Measurements from ENCODE around the gene TOM1L2.
"Not testable (repeated sequence)": the region's sequence is repeated elsewhere in the genome, so short reads cannot be mapped to it uniquely, and the experiment has no call there.

Gene TOM1L2

DNA sequence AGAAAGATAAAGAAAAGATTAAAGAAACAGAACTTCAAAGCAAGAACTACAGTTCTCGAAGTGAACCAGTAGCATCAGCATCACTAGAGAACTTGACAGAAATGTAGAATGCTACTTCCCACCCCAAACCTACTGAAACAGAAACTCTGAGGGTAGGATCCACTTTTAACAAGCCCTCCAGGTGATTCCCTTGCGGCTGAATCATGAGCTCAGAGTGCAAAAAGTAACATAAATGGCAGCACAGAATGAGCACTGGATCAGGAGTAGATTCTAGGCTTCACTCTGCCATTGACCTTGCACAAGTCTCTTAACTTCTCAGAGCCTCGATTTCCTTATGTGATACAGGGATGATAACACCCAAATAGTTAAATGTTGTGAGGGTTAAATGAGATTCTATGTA, 5.8 kb downstream of the TOM1L2 start:
- DNase-seq, result peak; percentile 20

DNA sequence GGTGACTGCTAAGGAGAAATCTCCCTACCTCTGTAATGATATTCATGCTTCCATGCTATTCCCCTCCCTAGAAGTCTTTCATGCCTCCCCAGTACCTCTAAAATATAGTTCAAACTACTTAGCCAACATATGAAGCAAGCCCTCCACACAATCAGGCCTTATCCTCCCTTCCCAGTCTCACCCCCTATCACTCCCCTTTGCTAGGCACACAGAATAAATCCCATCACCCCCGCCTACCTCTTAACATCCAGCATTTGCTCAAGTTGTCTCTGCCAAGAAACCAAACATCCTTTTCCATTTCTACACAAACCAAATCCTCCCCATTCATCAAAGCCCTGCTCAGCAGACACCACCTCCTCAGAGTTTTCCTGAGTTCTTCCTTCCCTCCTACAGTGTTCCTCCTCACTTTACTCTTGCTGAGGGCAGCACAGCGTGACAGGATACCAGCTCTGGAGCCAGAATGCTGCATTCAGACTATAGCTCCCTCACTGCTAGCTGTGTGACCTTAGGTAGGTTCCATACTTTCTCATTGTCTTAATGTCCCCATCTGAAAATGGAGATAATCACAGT, 7.0 kb downstream of the TOM1L2 start:
- DNase-seq, result no peak

DNA sequence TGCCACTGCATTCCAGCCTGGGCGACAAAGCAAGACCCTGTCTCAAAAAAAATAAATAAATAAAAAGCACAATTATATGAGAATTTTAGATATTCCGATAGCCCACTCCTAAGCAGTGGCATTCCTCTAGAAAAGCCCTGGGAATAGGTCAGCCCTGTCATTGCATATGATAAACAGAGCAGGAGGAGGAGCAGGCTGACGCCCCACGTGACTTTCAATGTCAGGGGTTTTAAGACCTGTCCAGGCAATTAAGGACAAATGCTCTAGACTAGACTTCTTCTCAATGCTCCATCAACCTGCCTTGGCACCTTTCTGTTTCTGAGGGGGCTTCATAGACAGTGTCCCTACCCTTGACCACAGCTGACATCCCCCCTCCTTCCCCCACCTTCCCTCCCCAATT, 7.5 kb downstream of the TOM1L2 start:
- DNase-seq, result no peak

DNA sequence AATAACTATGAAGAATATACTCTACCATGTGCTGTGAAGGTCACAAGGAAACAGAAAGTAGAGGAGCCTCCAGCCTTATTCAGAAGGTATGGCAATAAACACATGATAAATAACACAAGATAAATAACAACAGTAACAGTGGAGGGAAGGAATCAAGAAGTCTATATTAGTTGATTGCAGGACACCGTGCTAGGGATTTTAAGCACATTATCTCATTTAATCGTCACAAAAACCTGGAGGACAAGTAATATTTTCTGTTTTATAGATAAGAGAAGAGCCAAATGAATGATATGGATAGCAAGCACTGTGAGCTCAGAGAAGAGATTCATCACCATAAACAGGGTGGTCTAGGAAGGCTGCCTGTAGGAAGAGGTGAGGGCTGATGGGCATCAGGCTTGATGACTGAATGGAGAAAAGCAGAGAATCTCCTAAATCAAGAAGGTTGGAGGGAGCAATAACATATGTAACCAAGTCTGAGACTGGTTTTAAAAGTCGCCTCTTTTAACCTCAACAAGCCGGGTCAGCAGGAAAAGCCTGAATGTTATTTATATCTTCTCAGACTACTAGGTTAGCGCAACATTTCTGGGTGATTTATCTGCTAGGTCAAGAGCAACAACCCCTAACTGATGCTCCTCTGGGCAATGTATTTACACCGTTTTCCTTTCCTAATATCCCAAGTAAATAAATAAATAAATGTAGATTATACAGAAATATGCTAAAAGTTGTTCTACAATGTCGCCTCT, 8.3 kb downstream of the TOM1L2 start:
- no peak for DNase-seq

DNA sequence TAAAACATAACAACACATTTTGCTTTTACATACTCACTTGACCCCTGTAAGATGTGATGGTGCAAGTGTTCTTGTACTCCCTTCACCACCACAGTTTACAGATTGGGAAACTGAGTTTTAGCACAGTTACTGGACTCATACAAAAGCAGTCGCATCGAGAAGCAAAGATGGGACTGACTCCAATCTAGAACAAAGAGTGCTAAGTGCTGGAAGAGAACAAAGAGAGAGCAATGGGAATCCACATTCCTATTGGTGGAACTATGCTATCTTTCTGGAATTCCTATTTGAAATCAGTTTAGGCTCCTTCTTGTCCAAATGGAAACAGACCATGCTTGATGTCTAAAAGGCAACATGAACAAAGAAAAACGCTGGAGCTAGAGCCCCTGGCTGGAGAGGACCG, 9.1 kb downstream of the TOM1L2 start:
- DNase-seq, result no peak

DNA sequence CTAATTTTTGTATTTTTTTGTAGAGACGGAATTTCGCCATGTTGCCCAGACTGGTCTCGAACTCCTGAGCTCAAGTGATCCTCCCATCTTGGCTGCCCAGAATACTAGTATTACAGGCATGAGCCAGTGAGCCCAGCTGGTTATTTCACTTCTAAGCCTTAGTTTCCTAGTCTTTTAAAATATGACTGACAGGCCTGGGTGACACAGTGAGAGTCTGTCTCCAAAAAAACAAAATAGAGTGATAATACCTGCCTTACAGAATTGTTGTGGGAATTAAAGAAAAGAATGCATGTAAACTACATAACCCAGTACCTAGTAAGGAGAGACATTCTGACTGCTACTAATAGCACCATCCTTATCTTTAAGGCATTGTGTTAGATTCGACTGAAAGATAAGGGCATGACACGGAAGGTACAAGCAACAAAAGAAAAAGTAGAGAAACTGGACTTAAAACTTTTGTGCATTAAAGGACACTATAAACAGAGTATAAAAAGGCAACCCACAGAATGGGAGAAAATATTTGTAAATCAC, 11.6 kb downstream of the TOM1L2 start:
- DNase-seq, result no peak

DNA sequence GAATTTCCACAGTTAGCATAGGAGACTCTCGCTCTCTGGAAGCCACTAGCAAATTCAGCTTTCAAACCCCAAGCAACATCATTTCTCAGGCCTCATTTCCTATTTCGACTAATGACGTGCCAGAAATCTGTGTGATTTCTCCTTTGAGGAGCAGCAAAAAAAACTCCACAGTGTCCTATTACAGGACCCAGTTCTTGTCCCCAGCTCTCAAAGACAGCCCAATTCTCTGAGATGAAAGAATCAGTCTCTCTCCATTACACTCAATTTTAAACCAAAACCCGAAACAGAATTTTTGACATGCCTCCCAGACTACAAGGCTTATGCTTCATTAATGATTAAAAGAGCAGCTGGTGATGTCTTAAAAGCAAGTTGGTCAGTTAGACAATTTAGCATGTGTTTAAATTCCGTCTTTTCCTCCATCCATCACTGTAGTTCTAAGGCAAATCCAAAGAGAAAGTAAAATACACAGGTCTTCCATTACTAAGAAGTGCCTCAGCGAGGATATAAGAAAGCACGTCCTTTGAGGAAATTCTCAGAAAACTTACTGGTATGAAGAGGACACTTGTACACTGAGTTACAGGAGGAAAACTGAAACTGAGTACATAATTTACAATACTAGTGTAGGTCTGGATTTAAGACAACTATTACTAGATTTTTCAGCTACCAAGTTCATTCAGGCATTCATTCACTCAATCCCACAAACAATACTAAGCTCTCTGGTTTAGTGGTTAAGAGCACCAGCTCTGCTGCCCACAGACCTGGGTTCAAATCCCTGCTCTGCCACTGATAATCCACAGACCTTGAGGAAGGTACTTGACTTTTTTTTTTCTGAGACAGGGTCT, 12.5 kb downstream of the TOM1L2 start:
- DNase-seq, result peak; percentile 27

DNA sequence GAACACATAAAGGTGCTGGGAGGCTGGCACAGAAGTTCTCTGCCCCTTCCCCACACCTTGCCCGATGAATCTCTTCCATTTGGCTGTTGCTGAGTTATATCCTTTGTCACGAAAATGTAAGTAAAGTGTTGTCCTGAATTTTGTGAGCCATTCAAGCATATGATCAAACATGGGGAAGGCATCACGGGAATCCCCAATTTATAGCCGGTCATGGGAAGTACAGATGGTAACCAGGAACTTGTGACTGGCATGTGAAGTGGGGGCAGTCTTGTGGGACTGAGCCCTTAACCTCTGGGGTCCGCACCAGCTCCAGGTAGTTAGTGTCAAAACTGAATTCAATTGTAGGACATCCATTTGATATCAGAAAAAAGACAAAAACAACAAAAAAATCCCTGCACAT, 13.2 kb downstream of the TOM1L2 start:
- DNase-seq, result no peak

DNA sequence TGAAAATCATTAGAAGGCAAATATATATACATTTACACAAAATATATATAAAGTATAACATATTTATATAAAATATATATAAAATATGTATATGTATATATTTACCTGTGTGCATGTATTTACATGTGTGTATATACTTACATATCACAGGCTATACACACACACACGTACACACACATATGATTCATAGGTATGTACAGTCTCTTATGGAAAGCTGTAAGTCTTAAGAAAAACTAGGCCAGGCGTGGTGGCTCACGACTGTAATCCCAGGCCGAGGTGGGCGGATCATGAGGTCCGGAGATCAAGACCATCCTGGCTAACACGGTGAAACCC, 14.7 kb downstream of the TOM1L2 start:
- no peak for DNase-seq

DNA sequence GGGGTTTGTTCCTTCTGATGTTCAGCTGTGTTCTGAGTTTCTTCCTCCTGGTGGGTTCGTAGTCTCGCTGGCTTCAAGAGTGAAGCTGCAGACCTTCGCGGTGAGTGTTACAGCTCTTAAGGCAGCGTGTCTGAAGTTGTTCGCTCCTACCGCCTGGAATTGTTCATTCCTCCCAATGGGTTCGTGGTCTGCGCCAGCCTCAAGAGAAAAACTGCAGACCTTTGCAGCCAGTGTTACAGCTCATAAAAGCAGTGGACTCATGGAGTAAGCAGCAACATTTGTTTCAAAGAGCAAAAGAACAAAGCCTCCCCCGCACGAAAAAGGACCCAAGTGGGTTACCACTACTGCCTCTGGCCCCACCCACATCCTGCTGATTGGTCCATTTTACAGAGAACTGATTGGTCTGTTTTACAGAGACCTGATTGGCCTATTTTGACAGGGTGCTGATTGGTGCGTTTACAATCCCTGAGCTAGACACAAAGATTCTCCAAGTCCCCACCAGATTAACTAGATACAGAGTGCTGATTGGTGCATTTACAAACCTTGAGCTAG, 16.3 kb downstream of the TOM1L2 start:
- not testable (repeated sequence) for DNase-seq

DNA sequence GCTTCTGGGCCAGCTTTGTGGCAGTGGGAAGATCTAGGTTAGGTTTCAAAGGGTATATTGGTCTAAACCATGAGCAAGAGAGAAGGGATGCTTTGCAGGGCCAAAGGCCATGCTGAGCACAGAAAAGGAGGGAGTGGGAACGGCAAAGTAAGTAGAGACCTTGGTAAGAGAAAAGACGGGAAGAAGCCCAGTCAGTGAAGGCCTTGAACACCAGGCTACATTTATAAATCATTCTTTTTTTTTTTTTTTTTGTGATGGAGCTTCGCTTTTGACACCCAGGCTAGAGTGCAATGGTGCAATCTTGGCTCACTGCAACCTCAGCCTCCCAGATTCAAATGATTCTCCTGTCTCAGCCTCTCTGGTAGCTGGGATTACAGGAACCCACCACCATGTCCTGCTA, 18.1 kb downstream of the TOM1L2 start:
- no peak for DNase-seq

DNA sequence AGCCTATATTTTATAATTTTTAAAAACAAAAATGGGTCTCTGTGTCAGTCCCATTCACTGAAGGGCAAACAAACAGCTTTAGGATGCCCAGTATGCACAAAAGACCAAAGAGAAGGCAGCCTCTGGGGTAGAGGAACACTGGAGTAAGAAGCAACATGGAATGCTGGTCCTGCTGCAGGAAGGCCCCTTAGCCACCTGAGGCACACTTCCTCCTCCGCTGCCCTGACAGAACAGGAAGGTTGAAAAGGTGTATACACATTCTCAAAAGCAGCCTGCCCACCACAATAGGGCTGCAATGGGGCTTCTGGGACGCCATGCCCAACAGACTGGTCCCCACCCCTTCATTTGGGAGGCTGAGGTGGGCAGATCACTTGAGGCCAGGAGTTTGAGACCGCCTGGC, 19.5 kb downstream of the TOM1L2 start:
- no peak for DNase-seq

DNA sequence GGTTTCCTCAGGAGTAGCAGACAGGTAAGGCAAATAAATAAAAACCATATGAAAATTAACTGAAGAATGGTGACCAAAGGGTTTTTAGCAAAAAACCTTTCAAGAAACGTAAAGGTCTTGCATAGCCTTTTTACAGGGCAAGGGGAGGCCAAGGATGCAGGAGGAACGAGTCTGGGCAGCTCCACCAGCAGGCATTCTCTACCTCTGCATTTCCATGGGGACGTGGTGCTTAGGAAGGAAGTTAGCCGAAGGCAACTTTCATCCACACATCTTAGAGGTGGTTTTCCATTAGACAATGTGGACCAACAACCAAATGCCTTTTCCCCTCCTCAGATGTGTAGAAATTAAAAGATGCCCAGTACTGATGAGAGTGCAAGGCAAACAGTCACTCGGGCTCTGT, 20.7 kb downstream of the TOM1L2 start:
- DNase-seq, result no peak

DNA sequence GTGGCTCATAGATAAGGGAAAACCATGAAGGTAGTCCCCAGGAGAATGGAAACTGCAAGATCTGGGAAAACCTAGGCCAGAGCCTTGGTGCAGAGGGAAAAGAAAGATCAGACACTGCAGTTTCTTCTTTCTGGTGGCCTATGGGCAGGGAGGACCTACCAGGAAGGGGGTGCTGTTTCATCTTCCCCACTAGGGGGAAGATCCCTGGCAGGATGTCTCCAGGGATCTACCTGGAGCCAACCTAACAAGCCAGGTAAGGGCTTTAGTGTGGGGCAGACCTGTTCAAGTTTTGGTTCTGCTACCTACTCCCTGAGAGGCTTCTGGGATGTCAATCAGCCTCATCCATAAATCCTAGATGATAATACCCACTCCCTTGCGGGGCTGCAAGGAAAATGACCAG, 21.4 kb downstream of the TOM1L2 start:
- no peak for DNase-seq

DNA sequence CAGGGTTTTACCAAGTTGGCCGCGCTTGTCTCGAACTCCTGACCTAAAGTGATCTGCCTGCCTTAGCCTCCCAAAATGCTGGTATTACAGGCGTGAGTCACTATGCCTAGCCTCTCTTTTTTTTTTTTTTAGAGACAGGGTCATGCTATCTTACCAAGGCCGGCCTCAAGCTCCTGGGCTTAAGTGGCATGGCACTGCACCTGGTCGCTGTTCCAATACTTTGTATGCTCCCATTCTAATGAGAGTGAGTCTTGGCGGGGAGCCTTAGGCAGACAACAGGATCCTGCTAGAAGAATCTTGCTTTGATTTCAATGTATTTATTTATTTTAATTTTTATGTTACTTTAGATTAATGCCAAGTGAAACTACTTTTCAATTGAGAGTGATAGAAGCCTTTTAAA, 21.9 kb downstream of the TOM1L2 start:
- no peak for DNase-seq

DNA sequence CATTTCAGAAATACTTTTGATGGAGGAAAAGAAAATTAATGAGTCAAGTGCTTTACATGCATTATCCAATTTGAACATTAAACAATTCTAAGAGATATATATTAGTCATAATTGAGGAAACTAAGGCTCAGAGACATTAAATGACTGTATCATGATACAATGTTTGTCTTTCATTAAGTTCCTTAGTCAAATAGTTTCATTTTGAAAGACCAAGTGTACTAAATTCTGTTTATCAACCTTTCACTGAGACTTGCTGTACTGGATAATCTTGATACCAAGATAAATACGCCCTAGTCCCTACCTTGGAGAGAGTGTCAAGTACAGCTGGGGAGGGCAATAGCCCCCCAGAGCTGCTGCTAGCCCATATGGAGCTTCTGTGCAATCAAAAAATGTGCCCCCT, 24.2 kb downstream of the TOM1L2 start:
- no peak for DNase-seq

DNA sequence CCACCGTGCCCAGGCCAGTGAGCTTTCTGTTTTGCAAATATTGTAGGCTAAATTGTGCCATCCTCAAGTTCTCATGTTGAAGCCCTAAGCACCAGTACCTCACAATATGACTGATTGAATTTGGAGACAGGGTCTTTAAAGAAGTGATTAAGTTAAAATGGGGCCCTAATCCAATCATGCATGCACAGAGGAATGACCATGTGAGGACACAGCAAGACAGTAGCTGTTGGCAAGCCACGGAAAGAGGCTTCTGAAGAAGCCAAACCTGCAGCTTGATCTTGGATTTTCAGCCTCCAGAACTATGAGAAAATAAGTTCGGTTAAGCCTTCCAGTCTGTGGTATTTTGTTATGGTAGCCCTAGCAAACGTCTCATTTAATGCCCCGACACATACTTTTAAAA, 24.9 kb downstream of the TOM1L2 start:
- DNase-seq, result no peak

DNA sequence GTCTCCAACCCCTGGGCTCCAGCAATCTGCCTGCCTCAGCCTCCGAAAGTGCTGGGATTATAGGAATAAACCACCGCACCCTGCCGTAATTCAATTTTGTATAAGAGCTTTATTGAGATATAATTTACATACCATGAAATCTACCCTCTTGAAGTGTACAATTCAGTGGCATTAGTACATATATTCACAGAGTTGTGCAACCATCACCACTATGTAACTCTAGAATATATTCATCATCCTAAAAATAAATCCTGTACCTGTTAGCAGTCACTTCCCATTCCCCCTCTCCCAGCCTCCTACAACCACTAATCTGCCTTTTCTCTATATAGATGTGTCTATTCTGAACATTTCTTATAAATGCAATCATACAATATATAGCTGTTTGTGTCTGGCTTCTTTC, 26.1 kb downstream of the TOM1L2 start:
- DNase-seq, result no peak

DNA sequence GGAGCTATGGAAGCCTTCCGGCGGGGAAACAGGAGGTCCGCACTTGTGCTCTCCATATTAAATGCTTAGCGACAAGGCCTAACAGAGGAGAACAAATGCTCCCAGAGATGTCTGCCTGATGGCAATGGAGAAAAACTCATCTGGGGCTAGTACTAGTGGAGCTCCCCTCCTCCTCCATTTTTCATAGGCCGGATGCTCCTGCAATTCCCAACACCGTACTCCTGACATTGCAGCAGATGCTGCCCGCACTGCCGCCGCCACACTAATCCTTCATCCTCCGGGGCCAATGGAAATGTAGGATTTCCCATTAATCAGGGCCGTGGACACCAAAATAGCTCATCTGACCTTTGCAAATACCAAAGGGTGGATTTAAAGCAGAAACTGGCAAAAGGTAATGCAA, 27.5 kb downstream of the TOM1L2 start:
- no peak for DNase-seq

DNA sequence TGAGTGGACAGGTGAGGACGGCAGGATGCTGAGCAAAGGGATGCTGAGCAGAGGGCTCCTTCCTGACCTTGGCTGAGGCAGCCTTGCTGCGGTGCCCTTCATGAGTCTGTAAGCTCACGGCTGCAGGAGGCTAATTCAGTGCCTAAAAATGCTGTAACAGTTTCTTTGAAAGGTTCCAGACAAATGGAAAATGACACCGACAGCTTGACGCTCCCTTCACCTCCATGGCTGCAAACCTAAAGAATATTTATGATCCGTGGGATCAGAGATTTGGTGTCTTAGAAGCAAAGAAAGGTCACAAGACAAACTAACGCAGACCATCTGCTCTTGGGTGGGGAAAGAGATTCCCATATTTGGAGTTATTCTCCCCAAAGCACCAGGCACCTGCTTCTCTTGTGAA, 28.0 kb downstream of the TOM1L2 start:
- no peak for DNase-seq

DNA sequence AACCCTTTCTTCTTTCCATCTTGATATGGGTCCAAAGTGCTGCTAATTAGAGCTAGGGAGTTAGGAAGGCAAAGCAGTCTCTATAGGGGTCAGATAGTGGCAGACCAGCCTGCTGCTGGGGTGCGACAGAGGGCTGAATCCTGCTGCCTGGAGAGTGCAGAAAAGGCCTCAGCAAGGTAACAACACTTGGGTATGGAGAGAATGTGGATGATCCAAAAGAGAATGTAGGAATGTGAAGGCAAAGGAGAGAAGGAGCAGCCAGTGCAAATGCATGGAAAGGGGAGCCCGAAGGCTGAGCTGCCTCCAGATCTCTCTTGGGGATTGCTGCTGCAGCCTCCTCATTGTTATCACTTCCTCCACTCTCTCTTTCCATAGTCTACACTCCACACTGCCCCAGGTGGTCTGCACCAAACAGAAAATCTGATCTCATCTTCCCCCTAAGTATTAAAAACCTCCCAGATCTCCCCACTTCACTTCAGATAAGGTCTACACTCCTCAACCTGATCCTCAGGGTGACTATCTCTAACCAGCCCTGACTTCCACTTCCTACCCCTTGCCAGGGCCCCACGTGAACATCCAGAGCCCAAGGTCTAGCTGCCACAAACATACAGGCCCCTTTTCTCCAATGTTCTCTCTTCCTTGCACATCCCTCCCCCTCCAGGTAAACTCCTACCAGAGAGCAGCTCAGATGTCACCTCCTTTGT, 28.8 kb downstream of the TOM1L2 start:
- no peak for DNase-seq

DNA sequence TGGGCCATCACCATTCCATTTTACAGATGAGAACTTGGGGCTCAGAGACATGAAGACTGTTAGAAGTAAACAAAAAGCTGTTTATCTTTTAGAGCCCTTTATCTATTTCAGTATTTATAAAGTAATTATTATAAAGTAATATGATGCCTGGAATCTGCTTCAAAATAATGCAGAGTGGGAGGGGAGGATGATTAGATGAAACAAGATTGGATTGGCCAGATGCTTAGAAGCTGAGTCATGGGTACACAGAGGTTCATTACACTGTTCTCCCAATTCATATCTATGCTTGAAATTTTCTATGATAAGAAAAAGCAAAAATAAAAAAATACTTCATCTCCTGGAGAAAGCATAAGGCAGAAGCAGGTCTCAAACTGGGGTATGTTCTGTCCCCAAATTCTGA, 29.4 kb downstream of the TOM1L2 start:
- no peak for DNase-seq

DNA sequence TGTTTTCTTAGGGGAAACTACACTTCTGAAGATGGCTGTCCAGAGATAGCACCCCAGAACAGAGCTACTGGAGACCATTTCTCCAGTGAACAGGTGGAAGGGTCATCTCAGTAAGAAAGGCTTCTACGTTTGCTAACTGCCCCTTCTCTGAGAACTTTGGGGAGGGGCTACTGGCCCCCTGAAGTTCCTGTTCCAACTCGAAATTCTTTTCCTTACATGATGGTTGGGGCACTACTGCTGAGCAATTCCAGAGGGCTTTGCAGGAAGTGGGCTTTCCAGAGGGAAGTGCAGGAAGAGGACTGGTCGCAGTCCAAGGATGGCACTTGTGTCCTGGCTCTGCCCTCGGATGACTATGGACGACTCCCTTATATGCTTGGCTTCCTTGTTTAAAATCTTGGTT, 31.2 kb downstream of the TOM1L2 start:
- no peak for DNase-seq
